Measurements from ENCODE around the gene SRCAP. TPM values are rescaled to one million over a fixed set of nuclear protein-coding genes. Genes with fewer than 3 reads are reported as not detected.

SRCAP gene
- total RNA-seq, 4 donors from 2014 or later = 43.8 to 135 (median 71.3) TPM

DNA sequence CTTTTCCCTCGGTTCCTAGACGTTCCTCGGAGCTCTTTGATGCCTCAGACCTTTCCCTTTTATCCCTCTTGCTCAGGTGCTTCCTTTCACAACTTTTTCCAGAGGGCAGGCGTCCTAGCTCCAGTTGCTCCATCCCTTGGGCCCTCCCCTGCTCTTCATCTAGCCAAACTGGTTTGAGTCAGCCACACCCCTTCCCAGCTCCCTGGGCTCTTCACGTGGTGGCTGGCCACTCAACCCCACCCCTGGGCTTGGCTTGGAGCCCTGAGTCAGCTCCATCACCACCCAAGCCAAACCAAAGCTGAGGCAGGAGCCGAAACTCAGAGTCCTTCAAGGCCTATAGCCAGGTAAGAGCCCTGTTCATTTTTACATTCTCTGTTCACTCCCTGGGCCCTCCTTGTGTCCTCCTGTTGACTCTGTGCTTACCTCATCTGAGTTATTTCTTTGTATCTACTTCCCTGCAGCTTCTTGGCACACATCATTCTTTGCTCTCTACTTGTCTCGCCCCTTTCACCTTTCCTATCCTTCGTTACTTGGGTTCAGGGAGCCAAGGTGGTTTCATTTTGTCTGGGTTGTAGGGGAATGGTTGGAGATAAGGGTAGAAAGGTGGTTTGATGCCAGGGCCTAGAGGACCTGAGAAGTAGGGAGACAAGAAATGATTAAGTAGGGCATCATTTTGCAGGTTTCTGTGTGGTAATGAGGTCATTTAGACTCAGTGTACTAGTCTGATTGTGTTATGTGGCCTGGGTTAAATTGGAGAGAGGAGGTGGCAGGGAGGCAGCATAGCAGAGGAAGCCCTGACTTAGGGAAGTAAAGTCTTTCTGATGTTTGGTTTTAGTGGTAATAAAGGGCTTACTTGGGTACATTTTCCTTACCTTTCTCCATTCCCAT is 41.6 kb downstream of the SRCAP start:
- H3K4me3 ChIP-seq = peak overlapping the region in 1 of 4 donors; percentile 8
- peak; percentile 55 for TF ChIP-seq POLR2A (IDR thresholded peaks at IDR 0.05)
- TF ChIP-seq EP300 (IDR thresholded peaks at IDR 0.05; ENCODE audit: low read depth) = no peak
- TF ChIP-seq POLR2AphosphoS5 (IDR thresholded peaks at IDR 0.05) = peak; percentile 15 to 80 (median 73)
- H3K27ac ChIP-seq = peak overlapping the region; percentile 72 to 84 (median 81)
- intact Hi-C loops (cut with DNase I; ENCODE audit: low total_unique reads) = no loop called here
- in situ Hi-C loops (cut with MboI; ENCODE audit: low pct_ligation_motif_present in 1 of 4, low pct_unique_long_range_greater_than_20kb in 1 of 4, low sequenced_read_pairs in 3 of 4) = no loop called here
- H3K36me3 ChIP-seq = peaks cover 0 to 39% (median 19%) of the 10 kb centered on the region in 4 donors
- WGBS, 2 donors (ENCODE audit: low coverage in 1 of 2) = 33 to 54% methylated on average over 7 to 8 of the region's 8 CpGs
- peaks cover 8 to 51% (median 37%) of the 10 kb centered on the region in 4 donors for H3K4me1 ChIP-seq
- no peaks in the 10 kb centered on the region for H3K9me3 ChIP-seq
- peak; percentile 92 for DNase-seq
- no peaks in the 10 kb centered on the region for H3K27me3 ChIP-seq

- Histone ChIP-seq H3K9me3 (no peaks in the 10 kb centered on the region), H3K4me3 (no peak overlapping the region), H3K36me3 (peaks cover 0 to 31% (median 15%) of the 10 kb centered on the region in 4 donors), H3K27me3 (no peaks in the 10 kb centered on the region), H3K27ac (peak overlapping the region; percentile 72 to 84 (median 81)), H3K4me1 (peaks cover 8 to 57% (median 40%) of the 10 kb centered on the region in 4 donors)
- intact Hi-C loops (cut with DNase I; ENCODE audit: low total_unique reads) (no loop called here), in situ Hi-C loops (cut with MboI; ENCODE audit: low pct_ligation_motif_present in 1 of 4, low pct_unique_long_range_greater_than_20kb in 1 of 4, low sequenced_read_pairs in 3 of 4) (no loop called here)
- DNase-seq = peak; percentile 72
- TF ChIP-seq POLR2AphosphoS5 (IDR thresholded peaks at IDR 0.05) = peak in 2 of 3 donors; percentile 53 to 75
- TF ChIP-seq, protein P1, sequence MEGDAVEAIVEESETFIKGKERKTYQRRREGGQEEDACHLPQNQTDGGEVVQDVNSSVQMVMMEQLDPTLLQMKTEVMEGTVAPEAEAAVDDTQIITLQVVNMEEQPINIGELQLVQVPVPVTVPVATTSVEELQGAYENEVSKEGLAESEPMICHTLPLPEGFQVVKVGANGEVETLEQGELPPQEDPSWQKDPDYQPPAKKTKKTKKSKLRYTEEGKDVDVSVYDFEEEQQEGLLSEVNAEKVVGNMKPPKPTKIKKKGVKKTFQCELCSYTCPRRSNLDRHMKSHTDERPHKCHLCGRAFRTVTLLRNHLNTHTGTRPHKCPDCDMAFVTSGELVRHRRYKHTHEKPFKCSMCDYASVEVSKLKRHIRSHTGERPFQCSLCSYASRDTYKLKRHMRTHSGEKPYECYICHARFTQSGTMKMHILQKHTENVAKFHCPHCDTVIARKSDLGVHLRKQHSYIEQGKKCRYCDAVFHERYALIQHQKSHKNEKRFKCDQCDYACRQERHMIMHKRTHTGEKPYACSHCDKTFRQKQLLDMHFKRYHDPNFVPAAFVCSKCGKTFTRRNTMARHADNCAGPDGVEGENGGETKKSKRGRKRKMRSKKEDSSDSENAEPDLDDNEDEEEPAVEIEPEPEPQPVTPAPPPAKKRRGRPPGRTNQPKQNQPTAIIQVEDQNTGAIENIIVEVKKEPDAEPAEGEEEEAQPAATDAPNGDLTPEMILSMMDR (IDR thresholded peaks at IDR 0.05) = no peak
- peak; percentile 26 for TF ChIP-seq POLR2A (IDR thresholded peaks at IDR 0.05)
- 58% methylated on average over 6 of the region's 6 CpGs; no CpG with 5 or more reads in 1 of the 2 donors for WGBS, 2 donors (ENCODE audit: low coverage in 1 of 2)
These were observed 42.5 kb downstream of the SRCAP start for GRCh38 chr16:30741461-30741914.

GRCh38 chr16:30743716-30744115 is 44.7 kb downstream of the SRCAP start:
- Histone ChIP-seq H3K27me3 (no peaks in the 10 kb centered on the region), H3K27ac (peak overlapping the region; percentile 67 to 92 (median 80)), H3K9me3 (no peaks in the 10 kb centered on the region), H3K4me1 (peaks cover 8 to 71% (median 47%) of the 10 kb centered on the region in 4 donors), H3K36me3 (peaks cover 0 to 9% (median 3%) of the 10 kb centered on the region in 4 donors), H3K4me3 (no peak overlapping the region)
- 95 to 100% methylated on average over 2 to 11 of the region's 11 CpGs for WGBS, 2 donors (ENCODE audit: low coverage in 1 of 2)
- TF ChIP-seq POLR2AphosphoS5 (IDR thresholded peaks at IDR 0.05) = no peak
- TF ChIP-seq EP300 (IDR thresholded peaks at IDR 0.05; ENCODE audit: low read depth) = no peak
- TF ChIP-seq POLR2A (IDR thresholded peaks at IDR 0.05) = no peak
- TF ChIP-seq, protein P1 (IDR thresholded peaks at IDR 0.05) = no peak
- intact Hi-C loops (cut with DNase I; ENCODE audit: low total_unique reads) = no loop called here
- in situ Hi-C loops (cut with MboI; ENCODE audit: low pct_ligation_motif_present in 1 of 4, low pct_unique_long_range_greater_than_20kb in 1 of 4, low sequenced_read_pairs in 3 of 4) = no loop called here
- no peak for DNase-seq

DNA sequence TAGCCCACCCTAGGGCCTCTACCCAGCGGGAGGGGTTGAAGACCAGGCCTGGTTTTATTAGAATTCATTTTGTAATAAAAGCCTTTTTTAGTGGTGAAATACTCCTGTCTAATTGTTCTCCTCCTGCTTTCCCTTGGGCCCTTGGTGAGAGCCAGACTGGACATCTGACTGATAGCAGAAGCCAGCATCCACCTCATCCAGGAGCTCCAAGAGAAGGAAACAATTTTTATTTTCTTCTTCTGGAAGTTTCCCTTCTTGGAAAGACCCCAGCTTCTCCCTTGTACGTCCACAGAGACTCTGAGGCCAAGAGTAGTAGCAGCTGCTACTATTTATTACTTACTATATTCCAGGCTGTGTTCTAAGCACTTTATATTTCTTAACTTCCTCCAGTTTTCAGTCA is 45.2 kb downstream of the SRCAP start:
- DNase-seq = no peak
- Histone ChIP-seq H3K27me3 (no peaks in the 10 kb centered on the region), H3K27ac (peak overlapping the region; percentile 67 to 92 (median 80)), H3K36me3 (peaks cover 0 to 4% (median 1%) of the 10 kb centered on the region in 4 donors), H3K9me3 (no peaks in the 10 kb centered on the region), H3K4me3 (no peak overlapping the region), H3K4me1 (peaks cover 8 to 72% (median 48%) of the 10 kb centered on the region in 4 donors)
- WGBS, 2 donors (ENCODE audit: low coverage in 1 of 2) = 79 to 88% methylated on average over 1 to 2 of the region's 2 CpGs
- in situ Hi-C loops (cut with MboI; ENCODE audit: low pct_ligation_motif_present in 1 of 4, low pct_unique_long_range_greater_than_20kb in 1 of 4, low sequenced_read_pairs in 3 of 4) = no loop called here
- intact Hi-C loops (cut with DNase I; ENCODE audit: low total_unique reads) = no loop called here
- TF ChIP-seq, protein P1 (IDR thresholded peaks at IDR 0.05) = no peak
- no peak for TF ChIP-seq POLR2AphosphoS5 (IDR thresholded peaks at IDR 0.05)
- TF ChIP-seq EP300 (IDR thresholded peaks at IDR 0.05; ENCODE audit: low read depth) = no peak
- TF ChIP-seq POLR2A (IDR thresholded peaks at IDR 0.05) = no peak

Measured in transverse colon (tissue), 4 donors.